Esophagus muscularis mucosa (tissue), 4 donors: ENCODE data around the gene CBFA2T3. TPM values are rescaled to one million over a fixed set of nuclear protein-coding genes. Genes with fewer than 3 reads are reported as not detected.

Experiments used
- DNase-seq: peaks from one replicate; pipeline ENCODE4 v3.0.0-alpha.2; 2017; ENCODE audit errors: extremely low spot score
- H3K27ac ChIP-seq, 4 donors: fragments of 200-600 bp; sonication (generic); replicated peaks in 1 of 4; 1 replicate in 3 of 4; 2 replicates in 1 of 4; pipeline ENCODE4 v1.5.1; 2016 to 2019; ENCODE audit warnings: mild to moderate bottlenecking in 1 of 4
- H3K27me3 ChIP-seq, 4 donors: fragments of 200-600 bp; sonication (generic); one replicate each; pipeline versions ENCODE4 v1.5.1 to v1.6.0; 2016 to 2019
- H3K36me3 ChIP-seq, 4 donors: fragments of 200-600 bp; sonication (generic); one replicate each; pipeline ENCODE4 v1.5.1; 2016 to 2019
- H3K4me1 ChIP-seq, 4 donors: fragments of 200-600 bp; sonication (generic); one replicate each; pipeline ENCODE4 v1.5.1; 2016 to 2019
- H3K4me3 ChIP-seq, 4 donors: fragments of 200-600 bp; sonication (generic); 1 replicate in 2 of 4; 2 replicates in 2 of 4; pipeline ENCODE4 v1.5.1; 2016 to 2019; ENCODE audit warnings: mild to moderate bottlenecking in 4 of 4, moderate library complexity in 1 of 4
- H3K9me3 ChIP-seq, 4 donors: fragments of 200-600 bp; sonication (generic); 1 replicate in 3 of 4; 2 replicates in 1 of 4; pipeline ENCODE4 v1.5.1; 2016 to 2019
- CTCF ChIP-seq, 3 experiments: fragments of 200-600 bp in 2 of 3; fragments of 450-650 bp in 1 of 3; sonication (generic) in 2 of 3; IDR thresholded peaks; one replicate each; pipeline ENCODE4 v1.5.1; 2017 to 2019; ENCODE audit warnings: antibody characterized with exemption in 3 of 3, mild to moderate bottlenecking in 2 of 3, moderate library complexity in 1 of 3
- EP300 ChIP-seq: sonication (generic); formaldehyde crosslinking; IDR thresholded peaks from one replicate; pipeline ENCODE4 v1.6.1; 2017; ENCODE audit warnings: antibody characterized with exemption
- POLR2A ChIP-seq: fragments of 450-650 bp; IDR thresholded peaks from one replicate; pipeline ENCODE4 v1.6.1; 2017; ENCODE audit warnings: antibody characterized with exemption, moderate library complexity, mild to moderate bottlenecking, low read depth
- POLR2AphosphoS5 ChIP-seq, 2 donors: sonication (generic); formaldehyde crosslinking; IDR thresholded peaks; one replicate each; pipeline ENCODE4 v1.6.1; 2017; ENCODE audit warnings: antibody characterized with exemption in 2 of 2
- WGBS: methylation state at CpG from one replicate; pipeline ENCODE4 v1.1.5; 2018; 5-methylcytosine and 5-hydroxymethylcytosine counted together
- intact Hi-C: fragments of 100-400 bp; cut with DNase I; formaldehyde crosslinking; loops from one replicate; pipeline ENCODE4 v1.15.1; 2023
- total RNA-seq, 4 donors: library from RNA; depleted of rRNA; stranded (reverse); fragments of >200 nt; gene quantifications; one replicate each; pipeline versions ENCODE4 v1.1.0 to v1.2.1, GENCODE V29; 2016

The CBFA2T3 gene
- total RNA-seq, 4 donors from 2014 or later: 2.0 to 10.4 (median 3.5) TPM

GRCh38 chr16:88917146-88917914 lies 59.7 kb downstream of the CBFA2T3 start:
- H3K36me3 ChIP-seq: no peaks in the 10 kb centered on the region
- 68% methylated on average over 30 of the region's 30 CpGs for WGBS
- no peak overlapping the region for H3K27ac ChIP-seq
- peaks cover 0 to 80% (median 0%) of the 10 kb centered on the region in 4 donors for H3K27me3 ChIP-seq
- no peaks in the 10 kb centered on the region for H3K9me3 ChIP-seq
- intact Hi-C loops: no loop called here
- DNase-seq: no peak
- H3K4me1 ChIP-seq: peaks cover 25 to 31% (median 28%) of the 10 kb centered on the region in 4 donors
- no peak for TF ChIP-seq POLR2AphosphoS5 (IDR thresholded peaks at IDR 0.05)
- TF ChIP-seq CTCF (IDR thresholded peaks at IDR 0.05): no peak
- TF ChIP-seq EP300: no peak
- no peak for TF ChIP-seq POLR2A
- H3K4me3 ChIP-seq: no peak overlapping the region

GRCh38 chr16:88915639-88916327 lies 61.2 kb downstream of the CBFA2T3 start:
- TF ChIP-seq POLR2AphosphoS5 (IDR thresholded peaks at IDR 0.05) (no peak), CTCF (IDR thresholded peaks at IDR 0.05) (no peak), POLR2A (no peak), EP300 (no peak)
- no peak overlapping the region for H3K4me3 ChIP-seq
- no peaks in the 10 kb centered on the region for H3K9me3 ChIP-seq
- H3K27ac ChIP-seq: no peak overlapping the region
- peaks cover 0 to 81% (median 0%) of the 10 kb centered on the region in 4 donors for H3K27me3 ChIP-seq
- H3K4me1 ChIP-seq: peaks cover 18 to 24% (median 19%) of the 10 kb centered on the region in 4 donors
- no peaks in the 10 kb centered on the region for H3K36me3 ChIP-seq
- intact Hi-C loops: no loop called here
- DNase-seq: no peak
- WGBS: 88% methylated on average over 29 of the region's 30 CpGs

- intact Hi-C loops: no loop called here
- DNase-seq: no peak
- Histone ChIP-seq H3K27me3 (peaks cover 0 to 84% (median 0%) of the 10 kb centered on the region in 4 donors), H3K9me3 (no peaks in the 10 kb centered on the region), H3K4me3 (no peak overlapping the region), H3K27ac (no peak overlapping the region), H3K4me1 (peaks cover 10 to 18% (median 12%) of the 10 kb centered on the region in 4 donors), H3K36me3 (no peaks in the 10 kb centered on the region)
- no peak for TF ChIP-seq CTCF (IDR thresholded peaks at IDR 0.05)
- WGBS: 52% methylated on average over 9 of the region's 20 CpGs
Observed at GRCh38 chr16:88914750-88915368, 62.1 kb downstream of the CBFA2T3 start.

- 98% methylated on average over 13 of the region's 13 CpGs for WGBS
- DNase-seq: no peak
- peaks cover 8 to 18% (median 11%) of the 10 kb centered on the region in 4 donors for H3K4me1 ChIP-seq
- no peaks in the 10 kb centered on the region for H3K36me3 ChIP-seq
- intact Hi-C loops: no loop called here
- H3K9me3 ChIP-seq: no peaks in the 10 kb centered on the region
- H3K27me3 ChIP-seq: peaks cover 0 to 87% (median 0%) of the 10 kb centered on the region in 4 donors
- no peak for TF ChIP-seq EP300
- TF ChIP-seq CTCF (IDR thresholded peaks at IDR 0.05): no peak
- no peak for TF ChIP-seq POLR2A
- no peak overlapping the region for H3K4me3 ChIP-seq
- H3K27ac ChIP-seq: no peak overlapping the region
Observed at GRCh38 chr16:88913870-88914269, 63.1 kb downstream of the CBFA2T3 start.
